B cell (primary cell): Measurements from ENCODE around the gene STK40.

Experiments used
- CTCF ChIP-seq: fragments of 200-600 bp; IDR thresholded peaks from one replicate; pipeline ENCODE4 v1.8.0; 2022; ENCODE audit warnings: antibody characterized with exemption, mild to moderate bottlenecking
- EZH2 ChIP-seq: IDR thresholded peaks from 2 replicates; pipeline ENCODE4 v1.6.1; 2012; ENCODE audit warnings: borderline replicate concordance, low read depth, mild to moderate bottlenecking, moderate library complexity, low read length; ENCODE audit not compliant: insufficient read depth, poor library complexity, severe bottlenecking

DNA sequence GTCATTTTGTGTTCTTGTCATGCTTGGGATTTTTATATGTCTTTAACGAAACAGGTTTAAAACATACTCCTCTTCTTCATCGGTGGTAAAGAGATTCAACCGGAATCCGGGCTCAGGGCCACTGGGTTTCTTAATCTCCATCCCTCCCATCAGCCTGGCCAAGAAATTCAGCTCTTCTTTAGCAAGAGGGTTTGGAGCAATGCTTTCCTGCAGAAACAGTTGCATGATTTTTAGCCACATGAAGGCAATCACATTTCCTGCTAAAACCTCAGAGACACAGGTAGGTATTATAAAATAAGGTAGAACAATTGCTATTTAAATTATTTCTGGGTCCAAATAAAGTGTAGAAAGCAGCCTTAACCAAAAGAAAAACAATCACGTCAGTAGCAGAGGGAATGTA, 34.7 kb upstream of the STK40 start:
- TF ChIP-seq EZH2 (no peak), CTCF (no peak)
